GM06990 (cell line): ENCODE results near the gene ORM1.
A peak's percentile ranks its signal among the peaks of the same experiment; 100 is the strongest.

Experiments
- DNase-seq: peaks from one replicate; pipeline ENCODE4 v3.0.0-alpha.2; 2011; ENCODE audit not compliant: insufficient read length; ENCODE audit errors: extremely low read depth
- H3K27me3 ChIP-seq: replicated peaks from 2 replicates; pipeline ENCODE4 v1.6.0; 2011; ENCODE audit warnings: low read length; ENCODE audit not compliant: control insufficient read depth, insufficient read depth
- H3K36me3 ChIP-seq: 2 replicates; pipeline ENCODE4 v1.5.1; 2011; ENCODE audit warnings: low read length; ENCODE audit not compliant: control insufficient read depth, insufficient read depth
- H3K4me3 ChIP-seq: replicated peaks from 2 replicates; pipeline ENCODE4 v1.5.1; 2011; ENCODE audit warnings: low read depth, mild to moderate bottlenecking, control low read depth, low read length
- CTCF ChIP-seq: IDR thresholded peaks from 2 replicates; pipeline ENCODE4 v1.5.1; 2011; ENCODE audit warnings: low read length, control low read depth, mild to moderate bottlenecking, inconsistent platforms; ENCODE audit not compliant: insufficient read depth, poor library complexity, severe bottlenecking

Gene ORM1

DNA sequence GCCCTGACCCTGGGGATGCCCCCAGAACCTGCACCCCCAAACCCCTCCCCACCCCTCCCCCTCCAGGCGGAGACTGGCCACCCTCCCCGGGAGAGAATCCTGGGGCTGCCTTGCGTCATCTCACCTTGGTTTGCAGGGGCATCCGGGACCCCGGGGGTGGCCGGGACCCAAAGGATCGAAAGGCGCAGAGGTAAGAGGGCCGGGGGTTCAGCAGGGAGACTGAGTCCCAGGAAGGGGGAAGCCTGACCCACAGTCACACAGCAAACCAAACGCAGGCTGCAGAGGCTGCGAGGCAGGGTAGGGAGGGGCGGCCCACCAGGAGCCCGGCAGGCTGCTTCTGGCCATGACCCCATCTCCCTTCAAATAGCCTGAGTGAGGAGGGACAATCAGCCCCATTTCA lies 33.8 kb upstream of the ORM1 start:
- no peak for TF ChIP-seq CTCF
- H3K4me3 ChIP-seq = no peak overlapping the region
- no peaks in the 10 kb centered on the region for H3K36me3 ChIP-seq
- DNase-seq = no peak
- H3K27me3 ChIP-seq = no peaks in the 10 kb centered on the region; the same call in 1 of the 2 replicates

DNA sequence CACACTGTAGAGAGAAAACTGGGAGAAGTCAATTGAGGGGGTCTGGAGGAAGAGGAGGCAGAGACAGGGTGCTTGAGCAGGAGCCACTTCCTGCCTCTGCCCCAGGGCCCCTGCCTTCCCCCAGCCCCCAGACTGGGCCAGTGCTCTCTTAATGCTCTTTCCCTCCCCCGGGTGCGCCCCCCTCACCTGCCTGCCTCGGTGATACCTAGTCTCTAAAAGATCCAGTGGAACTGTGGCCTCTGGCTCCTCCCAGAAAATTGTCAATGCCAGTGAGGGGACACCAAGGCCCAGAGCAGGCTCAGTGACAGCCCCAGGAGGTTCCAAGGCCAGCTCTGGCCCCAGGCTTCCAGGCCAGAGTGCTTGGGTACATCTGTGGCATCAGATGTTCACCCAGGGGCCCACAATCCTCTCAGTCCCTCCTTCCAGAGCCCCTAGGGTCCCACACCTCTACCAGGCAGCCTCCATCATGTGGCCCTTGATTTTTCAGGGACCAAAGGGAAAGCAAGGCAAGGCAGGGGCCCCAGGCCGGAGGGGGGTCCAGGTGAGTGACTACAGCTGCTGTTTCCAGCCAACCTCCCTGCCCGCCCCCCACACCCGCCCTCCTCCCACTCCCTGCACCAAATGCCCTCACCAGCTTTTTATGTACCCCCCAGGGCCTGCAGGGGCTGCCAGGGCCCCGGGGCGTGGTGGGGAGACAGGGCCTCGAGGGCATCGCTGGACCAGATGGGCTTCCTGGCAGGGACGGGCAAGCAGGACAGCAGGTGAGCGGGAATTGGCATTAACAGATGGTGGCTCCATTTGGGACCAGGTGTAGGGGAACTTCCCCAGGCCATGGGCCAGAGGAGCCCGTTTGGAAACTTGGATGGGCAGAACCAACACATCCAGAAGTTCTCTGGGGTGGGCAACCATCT lies 33.1 kb upstream of the ORM1 start:
- Histone ChIP-seq H3K4me3 (no peak overlapping the region), H3K27me3 (no peaks in the 10 kb centered on the region; the same call in 1 of the 2 replicates), H3K36me3 (no peaks in the 10 kb centered on the region)
- TF ChIP-seq CTCF = no peak
- DNase-seq = no peak

DNA sequence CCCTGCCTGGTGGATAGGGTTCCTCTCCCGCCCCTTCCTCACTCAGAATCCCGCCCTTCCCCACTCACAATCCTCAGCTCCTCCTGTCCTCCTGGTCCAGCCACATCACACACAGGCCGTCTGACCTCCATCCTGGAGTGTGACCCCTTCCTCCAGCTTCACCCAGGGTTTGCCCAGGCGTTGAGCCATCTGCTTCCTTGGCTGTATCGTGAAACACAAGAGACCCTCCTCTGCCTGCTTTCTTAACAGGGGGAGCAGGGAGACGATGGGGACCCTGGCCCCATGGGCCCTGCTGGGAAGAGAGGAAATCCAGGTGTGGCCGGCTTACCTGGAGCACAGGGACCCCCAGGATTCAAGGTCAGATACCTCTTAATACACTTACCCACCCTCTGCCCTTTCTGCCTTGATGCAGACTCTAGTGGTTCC lies 32.3 kb upstream of the ORM1 start:
- no peaks in the 10 kb centered on the region for H3K36me3 ChIP-seq
- TF ChIP-seq CTCF = no peak
- no peak for DNase-seq

GRCh38 chr9:114291064-114291474 lies 31.8 kb upstream of the ORM1 start:
- peak; percentile 89 for TF ChIP-seq CTCF
- H3K4me3 ChIP-seq = no peak overlapping the region
- no peaks in the 10 kb centered on the region for H3K36me3 ChIP-seq
- peak; percentile 20 for DNase-seq
- no peaks in the 10 kb centered on the region; the same call in 1 of the 2 replicates for H3K27me3 ChIP-seq

More for the DNA sequence above, 32.3 kb upstream of the ORM1 start:
- Histone ChIP-seq H3K27me3 (no peaks in the 10 kb centered on the region; the same call in 1 of the 2 replicates), H3K4me3 (no peak overlapping the region)

GRCh38 chr9:114291886-114292590 lies 30.9 kb upstream of the ORM1 start:
- no peak for TF ChIP-seq CTCF
- Histone ChIP-seq H3K36me3 (no peaks in the 10 kb centered on the region), H3K27me3 (no peaks in the 10 kb centered on the region), H3K4me3 (no peak overlapping the region)
- no peak for DNase-seq
